ENCODE measurements around the gene RANBP1. TPM values are rescaled to one million over a fixed set of nuclear protein-coding genes. Genes with fewer than 3 reads are reported as not detected.

The RANBP1 gene
- total and polyA plus RNA-seq, 9 of the 15 experiments (the other 6 are each of a cell fraction or from before 2014, with no cell fraction given) = 162 to 2,891 (median 1,289) TPM

- TF ChIP-seq ZNF347 (CRISPR knock-in tag; IDR thresholded peaks at IDR 0.05; ENCODE audit: low read depth) (0 out of 2 replicates have a peak, but pooled peaks have one; percentile 24), NCOA1 (IDR thresholded peaks at IDR 0.05; ENCODE audit: low read depth) (no peak), NONO (IDR thresholded peaks at IDR 0.05; ENCODE audit: low read depth in 2 of 2, low read length in 1 of 2) (no peak), HMG20B (CRISPR knock-in tag; IDR thresholded peaks at IDR 0.05) (no peak), ZNF589 (CRISPR knock-in tag; IDR thresholded peaks at IDR 0.05; ENCODE audit: low read depth) (no peak), TARDBP (IDR thresholded peaks at IDR 0.05) (no peak), ZC3H11A (IDR thresholded peaks at IDR 0.05; ENCODE audit: low read depth, low read length) (no peak), MAFG (tag; conservative IDR thresholded peaks at IDR 0.05) (no peak), SMC3 (conservative IDR thresholded peaks at IDR 0.05; ENCODE audit: insufficient read depth, low read depth, low read length) (0 out of 2 replicates have a peak, but pooled peaks have one; percentile 9), ZNF444 (CRISPR knock-in tag; IDR thresholded peaks at IDR 0.05) (peak; percentile 71; the same call in 1 of the 2 replicates), DIDO1 (tag; IDR thresholded peaks at IDR 0.05; ENCODE audit: low read depth) (no peak), HDAC2 (IDR thresholded peaks at IDR 0.05) (no peak), RBM34 (IDR thresholded peaks at IDR 0.05; ENCODE audit: borderline replicate concordance, insufficient read depth, low read length) (no peak), ZNF507 (tag; conservative IDR thresholded peaks at IDR 0.05) (no peak), ZNF75A (CRISPR knock-in tag; IDR thresholded peaks at IDR 0.05) (peak; percentile 59; the same call in 1 of the 2 replicates), HIVEP1 (CRISPR knock-in tag; IDR thresholded peaks at IDR 0.05) (peak; percentile 65; the same call in 1 of the 2 replicates), ZEB2 (IDR thresholded peaks at IDR 0.05) (no peak), HCFC1 (IDR thresholded peaks at IDR 0.05; ENCODE audit: low read depth, low read length) (no peak; the same call in 1 of the 2 replicates), ESRRA (IDR thresholded peaks at IDR 0.05; ENCODE audit: borderline replicate concordance, low read depth) (no peak), ZNF551 (CRISPR knock-in tag; IDR thresholded peaks at IDR 0.05) (no peak), RFX1 (IDR thresholded peaks at IDR 0.05) (no peak), NFXL1 (CRISPR knock-in tag; IDR thresholded peaks at IDR 0.05) (0 out of 2 replicates have a peak, but pooled peaks have one; percentile 15), VEZF1 (CRISPR knock-in tag; IDR thresholded peaks at IDR 0.05) (no peak), FOXA1 (IDR thresholded peaks at IDR 0.05; ENCODE audit: borderline replicate concordance) (no peak), MED1 (CRISPR knock-in tag; IDR thresholded peaks at IDR 0.05; ENCODE audit: borderline replicate concordance) (no peak)
- TF ChIP-seq, protein P1, sequence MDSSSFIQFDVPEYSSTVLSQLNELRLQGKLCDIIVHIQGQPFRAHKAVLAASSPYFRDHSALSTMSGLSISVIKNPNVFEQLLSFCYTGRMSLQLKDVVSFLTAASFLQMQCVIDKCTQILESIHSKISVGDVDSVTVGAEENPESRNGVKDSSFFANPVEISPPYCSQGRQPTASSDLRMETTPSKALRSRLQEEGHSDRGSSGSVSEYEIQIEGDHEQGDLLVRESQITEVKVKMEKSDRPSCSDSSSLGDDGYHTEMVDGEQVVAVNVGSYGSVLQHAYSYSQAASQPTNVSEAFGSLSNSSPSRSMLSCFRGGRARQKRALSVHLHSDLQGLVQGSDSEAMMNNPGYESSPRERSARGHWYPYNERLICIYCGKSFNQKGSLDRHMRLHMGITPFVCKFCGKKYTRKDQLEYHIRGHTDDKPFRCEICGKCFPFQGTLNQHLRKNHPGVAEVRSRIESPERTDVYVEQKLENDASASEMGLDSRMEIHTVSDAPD (CRISPR knock-in tag; IDR thresholded peaks at IDR 0.05) = 0 out of 2 replicates have a peak, but pooled peaks have one; percentile 41
- TF ChIP-seq, protein P2, sequence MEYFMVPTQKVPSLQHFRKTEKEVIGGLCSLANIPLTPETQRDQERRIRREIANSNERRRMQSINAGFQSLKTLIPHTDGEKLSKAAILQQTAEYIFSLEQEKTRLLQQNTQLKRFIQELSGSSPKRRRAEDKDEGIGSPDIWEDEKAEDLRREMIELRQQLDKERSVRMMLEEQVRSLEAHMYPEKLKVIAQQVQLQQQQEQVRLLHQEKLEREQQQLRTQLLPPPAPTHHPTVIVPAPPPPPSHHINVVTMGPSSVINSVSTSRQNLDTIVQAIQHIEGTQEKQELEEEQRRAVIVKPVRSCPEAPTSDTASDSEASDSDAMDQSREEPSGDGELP (CRISPR knock-in tag; IDR thresholded peaks at IDR 0.05; ENCODE audit: borderline replicate concordance) = no peak
Observed at GRCh38 chr22:20080776-20081654, 34.9 kb upstream of the RANBP1 start (continued).

All from K562 (cell line).